GM18873 (cell line): ENCODE results near the gene SREK1.
"Not testable (repeated sequence)": the region's sequence is repeated elsewhere in the genome, so short reads cannot be mapped to it uniquely, and the experiment has no call there.

Experiments used
- ATAC-seq: cut with Tn5 transposase; IDR thresholded peaks from one replicate; pipeline ENCODE4 v1.9.1; 2021; ENCODE audit warnings: mild to moderate bottlenecking, moderate library complexity, moderate number of reproducible peaks; ENCODE audit not compliant: unreplicated experiment, low FRiP score

Gene SREK1, protein sequence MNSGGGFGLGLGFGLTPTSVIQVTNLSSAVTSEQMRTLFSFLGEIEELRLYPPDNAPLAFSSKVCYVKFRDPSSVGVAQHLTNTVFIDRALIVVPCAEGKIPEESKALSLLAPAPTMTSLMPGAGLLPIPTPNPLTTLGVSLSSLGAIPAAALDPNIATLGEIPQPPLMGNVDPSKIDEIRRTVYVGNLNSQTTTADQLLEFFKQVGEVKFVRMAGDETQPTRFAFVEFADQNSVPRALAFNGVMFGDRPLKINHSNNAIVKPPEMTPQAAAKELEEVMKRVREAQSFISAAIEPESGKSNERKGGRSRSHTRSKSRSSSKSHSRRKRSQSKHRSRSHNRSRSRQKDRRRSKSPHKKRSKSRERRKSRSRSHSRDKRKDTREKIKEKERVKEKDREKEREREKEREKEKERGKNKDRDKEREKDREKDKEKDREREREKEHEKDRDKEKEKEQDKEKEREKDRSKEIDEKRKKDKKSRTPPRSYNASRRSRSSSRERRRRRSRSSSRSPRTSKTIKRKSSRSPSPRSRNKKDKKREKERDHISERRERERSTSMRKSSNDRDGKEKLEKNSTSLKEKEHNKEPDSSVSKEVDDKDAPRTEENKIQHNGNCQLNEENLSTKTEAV

DNA sequence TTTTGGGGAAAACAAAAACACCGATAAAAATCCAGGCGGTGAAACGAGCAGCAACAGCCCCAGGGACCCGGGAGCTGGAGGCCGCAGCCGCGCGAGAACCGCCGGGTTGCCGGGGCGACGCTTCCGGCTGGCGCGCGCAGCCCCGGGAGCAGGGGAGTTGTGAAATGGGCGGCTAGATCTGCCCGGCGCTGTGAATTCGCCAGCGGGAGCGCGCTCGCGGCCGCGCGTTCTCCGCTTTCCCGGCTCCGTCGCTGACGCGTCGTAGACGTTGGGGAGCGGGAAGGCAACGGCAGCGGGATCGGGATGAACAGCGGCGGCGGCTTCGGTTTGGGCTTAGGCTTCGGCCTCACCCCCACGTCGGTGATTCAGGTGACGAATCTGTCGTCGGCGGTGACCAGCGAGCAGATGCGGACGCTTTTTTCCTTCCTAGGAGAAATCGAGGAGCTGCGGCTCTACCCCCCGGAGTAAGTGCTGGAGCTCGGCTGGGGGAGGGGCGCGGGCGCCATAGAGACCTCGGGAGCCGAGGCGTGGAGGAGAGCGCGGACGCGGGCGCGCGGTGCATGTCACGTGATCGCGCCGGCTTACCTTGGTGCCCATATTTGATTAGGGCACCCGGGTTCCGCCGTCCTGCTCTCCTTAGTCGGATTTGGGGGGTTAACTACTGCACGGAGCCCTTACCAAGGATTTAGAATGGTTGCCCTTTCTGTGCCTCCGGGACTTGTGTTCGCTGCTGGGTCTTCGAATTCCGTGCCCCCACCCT, at the start of gene SREK1:
TSS of gene SREK1 (plus strand) at position 227 of the 760 bp plus-strand sequence. CDS start at position 304, 77 bp downstream.
- peak; percentile 75 for ATAC-seq

DNA sequence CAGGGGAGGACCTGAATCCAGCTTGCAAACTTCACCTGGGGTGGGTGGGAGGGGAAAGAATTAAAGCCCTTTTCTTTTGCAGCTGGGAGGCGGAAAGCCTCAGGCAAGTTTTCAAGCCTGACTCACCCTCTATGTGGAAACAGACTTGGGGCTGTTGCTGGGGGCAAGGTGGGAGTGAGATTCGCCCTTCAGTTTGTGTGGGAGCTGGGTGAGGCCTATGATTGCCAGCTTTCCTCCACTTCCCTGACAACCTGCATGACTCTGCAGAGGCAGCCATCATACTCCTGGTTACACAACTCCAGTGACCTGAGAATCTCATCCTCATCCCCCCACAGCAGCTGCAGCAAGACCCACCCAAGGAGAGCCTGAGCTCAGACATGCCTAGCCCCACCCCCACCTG, 43.2 kb upstream of the SREK1 start:
- ATAC-seq, result no peak

DNA sequence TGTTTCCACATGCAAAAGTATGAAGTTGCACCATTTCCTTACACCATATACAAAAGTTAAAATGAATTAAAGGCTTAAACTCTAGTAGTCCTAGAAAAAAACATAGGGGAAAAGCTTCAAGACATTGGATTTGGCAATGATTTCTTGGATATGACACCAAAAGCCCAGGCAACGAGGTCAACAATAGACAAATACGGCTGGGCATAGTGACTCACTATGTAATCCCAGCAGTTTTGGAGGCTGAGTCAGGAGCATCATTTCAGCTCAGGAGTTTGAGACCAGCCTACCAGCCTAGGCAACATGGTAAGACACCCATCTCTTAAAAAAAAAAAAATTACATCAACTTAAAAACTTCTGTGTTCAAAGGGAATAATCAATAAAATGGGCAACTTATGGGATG, 30.9 kb upstream of the SREK1 start:
- no peak for ATAC-seq

DNA sequence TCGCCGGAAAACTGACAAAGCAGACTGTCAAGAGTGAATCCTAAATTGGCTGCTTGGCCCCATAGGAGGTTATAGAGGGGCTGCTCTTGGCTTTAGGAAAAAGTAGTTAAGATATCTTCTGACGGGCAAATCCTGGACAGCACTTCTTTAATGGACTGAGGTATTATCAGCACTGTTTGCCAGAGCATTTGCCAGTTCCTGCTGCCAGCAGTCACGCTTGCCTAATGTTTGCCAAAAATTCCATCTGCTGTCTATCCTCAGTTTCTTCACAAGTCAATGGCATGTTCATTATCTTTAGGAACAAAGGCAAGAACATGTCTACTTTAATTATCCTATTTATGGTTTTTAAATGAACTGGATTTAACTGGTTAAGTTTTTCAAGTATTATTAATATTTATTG, 25.8 kb upstream of the SREK1 start:
- no peak for ATAC-seq

DNA sequence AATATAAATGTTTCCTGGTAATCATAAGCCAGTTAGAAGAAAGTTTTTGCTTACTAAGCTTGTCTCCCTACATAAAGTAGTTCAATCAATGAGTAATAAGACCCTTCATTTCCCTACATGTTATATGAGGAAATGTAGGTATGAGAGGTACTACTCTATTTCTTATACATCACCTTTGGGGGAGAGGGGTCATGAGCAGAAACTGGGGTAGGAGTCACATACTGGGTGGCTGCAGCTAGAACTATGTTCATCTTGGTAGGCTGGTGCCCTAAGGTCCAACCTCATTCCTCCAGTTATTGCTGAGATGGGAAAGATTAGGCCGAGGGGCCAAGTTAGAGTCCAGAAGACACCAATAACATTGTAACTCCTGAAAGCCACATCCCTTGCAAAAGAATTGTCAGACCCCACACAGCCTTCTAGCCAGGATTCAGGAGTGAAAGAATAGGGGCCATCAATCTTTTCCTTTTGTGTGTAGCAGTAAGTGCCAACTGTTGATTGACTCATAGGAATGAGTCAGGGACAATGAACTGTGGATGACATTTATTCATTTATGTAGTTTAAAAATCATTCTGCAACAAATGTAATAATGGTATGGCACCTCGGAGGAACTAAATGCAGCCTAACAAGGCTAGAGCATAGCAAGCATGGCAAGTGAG, 21.6 kb upstream of the SREK1 start:
- no peak for ATAC-seq

DNA sequence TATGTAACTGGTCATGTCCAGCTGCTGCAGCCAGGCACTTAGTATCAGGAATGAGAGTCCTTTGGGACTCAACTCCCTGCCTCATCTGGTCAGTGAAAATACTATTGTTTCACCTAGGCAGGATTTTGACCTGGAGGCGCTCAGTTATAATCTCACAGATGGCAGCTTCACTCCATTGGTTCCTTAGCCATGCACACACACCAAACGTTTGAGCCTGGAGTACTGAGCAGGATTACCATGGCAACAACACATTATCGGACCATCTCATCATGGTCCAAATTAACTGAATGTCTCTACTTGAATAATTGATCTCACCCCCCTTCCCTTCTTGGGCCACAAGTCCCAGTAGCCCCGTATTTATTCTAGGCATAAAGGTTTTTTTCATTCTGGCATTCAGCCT, 15.0 kb upstream of the SREK1 start:
- ATAC-seq, result no peak

DNA sequence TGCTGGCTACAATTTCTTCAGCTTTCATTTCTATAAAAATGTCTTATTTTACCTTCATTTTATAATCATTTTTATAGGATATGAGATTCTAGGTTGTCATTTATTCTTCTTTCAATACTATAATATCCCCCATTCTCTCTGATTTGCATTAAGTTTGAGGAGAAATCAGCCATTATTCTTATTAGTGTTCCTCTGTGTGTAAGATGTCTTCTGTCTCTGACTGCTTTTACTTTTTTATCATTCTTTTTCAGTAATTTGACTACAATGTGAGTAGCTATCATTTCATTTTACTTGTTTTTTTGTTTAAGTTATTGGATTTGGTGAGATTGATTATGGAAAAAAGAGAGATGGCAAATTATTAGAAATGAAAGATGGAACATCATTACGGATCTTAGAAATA, 13.6 kb upstream of the SREK1 start:
- no peak for ATAC-seq

DNA sequence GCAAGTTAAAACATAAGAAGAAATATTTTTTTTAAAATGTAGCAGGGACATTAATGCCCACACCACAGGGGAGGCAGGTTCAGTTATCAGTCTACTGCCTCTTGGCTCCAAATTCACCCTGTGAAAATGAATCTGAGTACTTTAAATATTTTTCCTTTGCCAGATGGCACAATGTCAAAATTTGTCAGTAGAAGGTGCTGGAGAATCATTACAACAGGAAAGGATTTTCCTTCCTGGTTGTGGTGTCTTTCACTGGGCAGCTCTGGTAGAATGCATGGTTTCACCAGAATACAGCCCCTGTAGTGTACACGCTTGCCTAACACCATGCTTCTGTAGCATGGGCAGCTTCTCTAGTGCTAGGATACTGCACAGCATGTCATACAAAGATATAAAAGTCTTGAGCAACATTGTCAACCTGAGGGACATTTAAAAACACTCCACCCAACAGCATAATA, 9.7 kb upstream of the SREK1 start:
- no peak for ATAC-seq

DNA sequence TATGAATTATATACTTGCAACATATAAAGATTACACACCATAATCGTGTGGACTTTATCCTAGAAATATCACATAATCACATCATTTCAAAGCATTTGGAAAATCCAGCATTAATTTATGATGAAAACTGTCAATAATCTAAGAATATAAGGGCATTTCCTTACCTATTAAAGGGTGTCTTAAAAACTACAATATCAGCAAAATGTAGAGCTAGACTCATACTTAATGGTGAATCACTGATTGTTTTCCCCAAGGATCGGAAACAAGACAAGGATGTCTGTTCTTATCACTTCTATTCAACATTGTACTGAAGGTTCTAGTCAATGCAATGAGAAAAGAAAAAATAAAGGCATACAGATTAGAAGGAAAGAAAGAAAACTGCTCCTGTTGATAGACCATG, 8.0 kb upstream of the SREK1 start:
- no peak for ATAC-seq

DNA sequence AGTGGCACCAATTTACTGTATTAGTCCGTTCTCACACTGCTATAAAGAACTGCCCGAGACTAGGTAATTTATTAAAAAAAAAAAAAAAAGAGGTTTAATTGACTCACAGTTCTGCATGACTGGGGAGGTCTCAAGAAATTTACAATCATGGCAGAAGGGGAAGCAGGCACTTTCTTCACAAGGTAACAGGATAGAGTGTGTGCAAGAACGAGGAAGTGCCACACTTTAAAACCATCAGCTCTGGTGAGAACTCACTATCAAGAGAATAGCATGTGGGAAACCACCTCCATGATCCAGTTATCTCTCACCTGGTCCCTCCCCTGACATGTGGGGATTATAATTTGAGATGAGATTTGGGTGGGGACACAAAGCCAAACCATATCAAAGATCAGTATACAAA, 7.2 kb upstream of the SREK1 start:
- ATAC-seq, result not testable (repeated sequence)

DNA sequence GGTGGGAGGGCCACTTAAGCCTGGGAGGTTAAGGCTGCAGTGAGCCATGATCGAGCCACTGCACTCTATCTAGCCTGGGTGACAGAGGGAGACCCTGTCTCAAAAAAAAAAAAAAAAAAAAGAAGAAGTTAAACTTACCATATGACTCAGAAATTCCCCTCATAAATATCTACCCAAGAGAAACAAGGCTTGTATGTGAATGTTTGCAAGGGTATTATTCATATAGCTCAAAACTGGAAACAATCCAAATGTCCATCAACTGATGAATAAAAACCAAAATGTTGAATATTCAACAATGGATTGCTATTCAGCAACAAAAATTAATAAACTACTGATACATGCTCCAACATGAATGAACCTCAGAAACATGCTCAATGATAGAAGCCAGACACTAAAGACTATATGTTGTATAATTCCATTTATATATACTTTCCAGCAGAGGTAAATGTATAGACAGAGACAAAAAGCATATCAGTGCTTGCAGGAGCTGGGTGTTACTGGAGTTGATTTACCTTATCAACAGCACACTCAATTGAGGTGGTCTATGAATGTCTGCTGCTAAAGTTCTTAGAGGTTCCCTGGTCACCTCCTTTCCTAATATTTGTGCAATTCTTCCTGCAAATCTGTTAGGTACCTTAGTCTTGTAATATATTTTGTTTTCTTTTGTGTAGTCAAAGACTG, 5.3 kb upstream of the SREK1 start:
- no peak for ATAC-seq

DNA sequence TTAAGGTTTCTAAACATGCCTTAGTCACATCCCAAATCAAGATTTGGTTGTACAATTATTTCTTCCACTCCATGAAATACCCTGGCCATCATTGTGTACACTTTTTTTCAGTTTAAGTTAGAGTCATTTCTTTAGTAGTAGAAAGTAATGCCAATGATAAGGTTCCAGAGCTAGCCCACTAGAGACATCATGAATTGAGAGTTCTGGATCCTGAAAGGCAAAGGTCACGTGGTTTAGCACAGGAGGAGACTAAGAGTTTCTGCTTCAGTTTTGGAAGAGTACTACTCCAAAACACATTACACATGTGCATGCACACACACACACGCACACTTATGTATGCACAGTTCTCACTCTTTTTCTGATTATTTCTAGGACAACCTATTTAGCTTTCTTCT, 4.8 kb upstream of the SREK1 start:
- no peak for ATAC-seq

DNA sequence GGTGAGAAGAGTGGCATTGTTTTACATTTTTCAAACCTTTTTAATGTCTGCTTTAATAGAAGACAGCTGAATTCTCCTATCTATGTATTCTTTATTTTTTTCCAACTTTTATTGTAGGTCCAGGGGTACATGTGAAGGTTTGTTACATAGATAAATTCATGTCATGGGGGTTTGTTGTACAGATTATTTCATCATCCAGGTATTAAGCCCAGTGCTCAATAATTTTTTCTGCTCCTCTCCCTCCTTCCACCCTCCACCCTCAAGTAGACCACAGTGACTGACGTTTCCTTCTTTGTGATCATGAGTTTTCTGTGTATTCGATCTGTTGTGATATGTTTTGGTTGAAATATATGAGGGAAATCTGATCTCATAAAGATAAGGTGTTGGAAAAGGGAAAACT, 1.7 kb upstream of the SREK1 start:
- ATAC-seq, result no peak

DNA sequence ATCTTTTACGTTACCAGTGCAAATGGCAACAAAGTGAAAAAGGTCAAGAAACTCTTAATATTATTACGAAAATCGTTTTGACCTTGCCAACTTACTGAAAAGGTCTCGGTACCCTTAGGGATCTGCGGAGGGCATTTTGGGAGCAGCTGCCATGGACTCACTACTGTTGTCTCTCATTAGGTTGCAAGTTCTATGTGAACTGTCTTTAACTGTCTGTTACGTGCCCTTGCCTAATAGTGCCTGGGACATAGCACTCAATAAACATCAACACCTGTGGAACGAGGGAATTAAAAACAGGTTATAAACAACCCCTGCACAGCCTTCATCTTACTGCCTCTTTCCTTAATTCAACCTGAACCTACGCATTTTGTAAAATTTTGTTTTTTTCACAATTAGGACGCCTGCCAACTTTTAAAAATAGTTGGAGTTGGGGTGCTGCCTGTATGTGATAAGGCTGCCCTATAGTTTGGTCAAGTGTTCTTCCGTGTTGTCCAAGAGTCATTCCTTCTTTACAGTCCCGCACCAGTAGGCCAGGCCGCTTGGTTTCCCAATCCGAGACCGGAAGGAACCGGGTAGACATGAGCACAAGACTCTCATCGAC, 527 bp upstream of the SREK1 start:
- peak; percentile 24 for ATAC-seq

DNA sequence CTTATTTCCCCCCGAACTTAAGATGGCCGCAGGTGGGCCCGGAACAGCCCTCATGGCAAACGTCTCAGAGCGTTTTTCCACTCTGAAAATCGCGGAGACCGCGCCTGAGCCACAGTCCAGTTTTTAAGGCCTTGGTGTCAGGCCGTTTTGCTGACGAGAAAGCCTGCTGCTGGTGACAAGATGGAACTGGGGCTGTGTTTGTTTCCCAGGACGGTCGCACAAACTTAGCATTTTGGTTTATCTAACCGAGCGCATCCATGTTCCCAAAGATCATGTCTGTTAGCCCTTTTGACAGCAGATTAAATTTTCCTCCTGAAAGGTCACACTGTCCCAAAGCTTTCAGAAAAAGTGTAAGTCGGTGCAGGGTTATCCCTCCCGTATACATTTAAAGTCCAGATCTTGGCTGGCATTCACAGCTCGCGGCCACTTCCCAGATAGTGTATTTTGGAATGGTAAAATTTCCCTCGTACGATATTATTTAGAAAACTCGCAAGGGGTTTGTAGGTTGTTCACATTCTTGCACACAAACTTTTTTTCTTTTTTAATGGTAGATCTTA, 812 bp downstream of the SREK1 start:
- peak; percentile 31 for ATAC-seq

DNA sequence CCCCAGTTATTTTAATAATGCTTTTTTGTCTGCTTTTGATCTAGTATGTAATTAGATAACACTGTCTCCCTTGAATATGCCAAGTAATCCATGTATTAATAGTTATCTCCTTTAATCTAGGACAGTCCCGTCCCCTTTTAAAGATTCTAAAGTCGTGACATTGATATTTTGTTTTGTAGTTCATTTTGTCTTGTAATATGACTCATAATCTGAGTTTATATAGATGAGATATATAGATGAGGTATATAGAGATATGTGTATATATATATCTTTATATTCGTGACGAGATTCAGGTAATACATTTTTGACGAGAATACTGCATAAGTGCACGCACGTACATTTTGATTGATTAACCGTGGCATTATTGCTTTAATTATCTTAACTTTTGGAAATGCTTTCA, 1.6 kb downstream of the SREK1 start:
- no peak for ATAC-seq

DNA sequence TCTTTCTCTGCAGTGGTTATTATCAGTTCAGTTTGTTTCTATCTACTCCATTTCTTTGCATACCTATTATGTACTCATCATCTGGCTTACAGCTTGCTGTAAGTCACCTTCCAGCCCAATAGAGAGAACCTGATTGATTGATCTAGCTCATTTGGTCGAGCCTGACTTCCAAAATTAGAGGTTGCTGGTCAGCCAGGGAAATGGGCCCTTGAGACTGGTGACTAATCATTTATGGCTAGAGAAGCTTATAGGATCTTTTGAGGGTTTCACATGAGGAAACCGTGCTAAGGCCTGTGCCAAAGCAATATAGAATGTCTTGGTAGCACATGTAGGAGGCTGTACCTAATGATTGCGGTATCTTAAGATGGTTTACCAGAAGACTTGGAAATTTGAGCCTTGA, 5.8 kb downstream of the SREK1 start:
- ATAC-seq, result no peak

DNA sequence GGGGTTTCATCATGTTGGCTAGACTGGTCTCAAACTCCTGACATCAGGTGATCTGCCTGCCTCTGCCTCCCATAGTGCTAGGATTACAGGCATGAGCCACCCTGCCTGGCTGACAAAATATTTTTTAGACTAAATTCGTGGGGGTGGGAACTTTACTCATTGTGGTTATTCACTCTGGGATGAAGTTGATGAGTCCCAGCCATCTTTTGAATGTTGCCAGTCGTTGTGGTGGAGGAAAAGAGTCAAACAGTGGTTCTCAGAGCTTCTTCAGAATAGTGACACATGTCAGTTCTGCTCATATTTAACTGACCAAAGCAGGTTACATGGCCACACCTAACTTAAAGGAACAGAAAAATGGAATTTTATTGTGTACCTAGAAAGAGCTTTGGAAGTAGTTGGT, 6.9 kb downstream of the SREK1 start:
- no peak for ATAC-seq

DNA sequence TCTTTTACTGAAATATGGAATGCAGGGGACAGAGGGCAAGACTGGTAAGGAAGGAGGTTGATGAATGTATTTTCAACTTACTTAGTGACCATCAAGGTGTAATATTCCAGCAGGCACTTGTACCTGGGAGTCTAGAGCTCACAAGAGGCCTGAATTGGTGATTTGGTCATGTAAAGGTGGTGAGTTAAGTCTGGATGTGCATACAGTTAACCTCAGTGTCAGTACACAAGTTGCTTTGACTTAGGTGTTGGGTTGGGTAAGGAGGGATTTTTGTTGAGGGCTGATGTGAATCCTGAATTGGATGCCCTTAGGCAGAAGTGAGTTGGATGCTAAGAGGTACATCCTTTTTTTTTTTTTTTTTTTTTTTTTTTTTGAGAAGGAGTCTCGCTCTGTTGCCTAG, 7.4 kb downstream of the SREK1 start:
- ATAC-seq, result no peak

DNA sequence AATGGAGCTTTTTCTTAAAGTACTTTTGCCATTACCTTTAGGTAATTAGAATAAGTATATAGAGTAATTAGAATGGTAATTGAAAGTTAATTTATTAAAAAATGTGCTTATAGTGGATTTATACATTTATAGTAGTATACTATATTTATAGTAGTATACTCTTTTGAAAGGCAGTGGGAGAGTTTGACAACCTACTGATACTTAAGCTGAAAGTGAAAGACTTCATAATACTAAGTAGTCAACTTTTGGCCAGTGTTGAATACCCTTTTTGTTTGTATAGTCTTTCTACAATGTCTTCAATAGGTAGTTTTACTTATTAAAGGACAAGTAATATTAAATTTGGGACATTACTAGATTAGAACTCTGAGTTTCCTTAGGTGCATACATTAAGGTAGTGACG, 12.9 kb downstream of the SREK1 start:
- ATAC-seq, result no peak
